ENCODE results near the gene CFAP100.

Gene CFAP100

GRCh38 chr3:126473292-126474168 lies 78.8 kb downstream of the CFAP100 start:
- peak overlapping the region; percentile 42 for H3K4me2 ChIP-seq (ENCODE audit: low read length)
- peaks cover 50% of the 10 kb centered on the region for H3K36me3 ChIP-seq (replicated peaks; ENCODE audit: low read depth, low read length)
- no peaks in the 10 kb centered on the region for H3K9me3 ChIP-seq (ENCODE audit: insufficient read depth, low read length)
- peaks cover 27% of the 10 kb centered on the region for H4K20me1 ChIP-seq (ENCODE audit: insufficient read depth, low read length)
- H3K4me3 ChIP-seq (ENCODE audit: low read length) = peak overlapping the region; percentile 30
- no peaks in the 10 kb centered on the region for H3K27me3 ChIP-seq (ENCODE audit: low read depth, low read length)
- peaks cover 54% of the 10 kb centered on the region for H3K79me2 ChIP-seq (ENCODE audit: low read length)
- no peak overlapping the region for H3K9ac ChIP-seq (ENCODE audit: low read length)
- no peak overlapping the region for H3K27ac ChIP-seq (ENCODE audit: low read length)
- no peak for TF ChIP-seq EZH2phosphoT487 (IDR thresholded peaks at IDR 0.05; ENCODE audit: low read depth)
- TF ChIP-seq, protein P1, sequence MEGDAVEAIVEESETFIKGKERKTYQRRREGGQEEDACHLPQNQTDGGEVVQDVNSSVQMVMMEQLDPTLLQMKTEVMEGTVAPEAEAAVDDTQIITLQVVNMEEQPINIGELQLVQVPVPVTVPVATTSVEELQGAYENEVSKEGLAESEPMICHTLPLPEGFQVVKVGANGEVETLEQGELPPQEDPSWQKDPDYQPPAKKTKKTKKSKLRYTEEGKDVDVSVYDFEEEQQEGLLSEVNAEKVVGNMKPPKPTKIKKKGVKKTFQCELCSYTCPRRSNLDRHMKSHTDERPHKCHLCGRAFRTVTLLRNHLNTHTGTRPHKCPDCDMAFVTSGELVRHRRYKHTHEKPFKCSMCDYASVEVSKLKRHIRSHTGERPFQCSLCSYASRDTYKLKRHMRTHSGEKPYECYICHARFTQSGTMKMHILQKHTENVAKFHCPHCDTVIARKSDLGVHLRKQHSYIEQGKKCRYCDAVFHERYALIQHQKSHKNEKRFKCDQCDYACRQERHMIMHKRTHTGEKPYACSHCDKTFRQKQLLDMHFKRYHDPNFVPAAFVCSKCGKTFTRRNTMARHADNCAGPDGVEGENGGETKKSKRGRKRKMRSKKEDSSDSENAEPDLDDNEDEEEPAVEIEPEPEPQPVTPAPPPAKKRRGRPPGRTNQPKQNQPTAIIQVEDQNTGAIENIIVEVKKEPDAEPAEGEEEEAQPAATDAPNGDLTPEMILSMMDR (IDR thresholded peaks at IDR 0.05; ENCODE audit: low read depth, low read length) = no peak
- H2AFZ ChIP-seq (ENCODE audit: low read depth, low read length) = no peak overlapping the region
- H3K4me1 ChIP-seq (ENCODE audit: low read length) = peaks cover 19% of the 10 kb centered on the region

DNA sequence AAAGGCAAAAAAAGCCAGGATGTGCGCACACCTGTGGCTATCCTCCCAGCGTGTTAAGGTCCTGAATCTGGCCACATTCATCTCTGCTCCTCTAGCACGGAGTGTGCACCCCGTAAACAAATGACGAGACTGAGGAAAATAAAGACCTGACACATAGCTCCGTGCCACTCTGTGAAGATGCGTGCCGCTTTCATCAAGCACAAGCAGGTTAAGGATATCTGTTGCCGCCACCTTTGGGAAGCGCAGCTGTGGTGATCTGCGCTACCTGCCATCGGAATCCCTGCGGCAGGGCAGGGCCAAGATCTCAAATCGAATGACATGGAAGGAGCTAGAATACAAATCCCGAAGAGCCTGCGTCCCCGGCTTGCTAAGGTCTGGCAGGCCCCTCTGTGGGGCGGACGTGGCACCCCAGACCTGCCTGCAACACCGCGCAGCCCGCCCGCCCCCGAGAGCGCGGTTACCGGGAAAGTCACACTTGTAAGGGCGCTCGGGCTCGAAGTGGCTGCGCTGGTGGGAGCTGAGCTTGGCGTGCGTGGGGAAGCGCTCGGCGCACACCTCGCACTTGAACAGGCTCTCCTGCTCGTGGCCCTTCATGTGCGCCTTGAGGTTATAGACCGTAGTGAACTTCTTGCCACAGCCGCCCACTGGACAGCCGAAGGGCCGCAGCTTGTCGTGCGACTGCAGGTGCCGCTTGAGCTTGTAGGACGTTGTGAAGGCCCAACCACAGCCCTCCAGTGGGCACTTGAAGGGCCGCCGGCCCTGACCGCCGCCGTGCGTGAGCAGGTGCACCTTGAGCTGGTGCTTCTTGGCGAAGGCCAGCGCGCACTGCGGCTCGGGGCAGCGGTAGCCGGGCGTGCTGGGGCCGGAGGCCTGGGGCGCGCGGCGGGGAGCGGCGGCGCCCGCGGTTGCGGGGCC lies 80.0 kb downstream of the CFAP100 start:
- Histone ChIP-seq H3K4me1 (ENCODE audit: low read length) (peaks cover 19% of the 10 kb centered on the region), H3K4me3 (ENCODE audit: low read length) (peak overlapping the region; percentile 88), H3K79me2 (ENCODE audit: low read length) (peaks cover 43% of the 10 kb centered on the region), H3K9me3 (ENCODE audit: insufficient read depth, low read length) (no peaks in the 10 kb centered on the region), H3K9ac (ENCODE audit: low read length) (peak overlapping the region; percentile 66), H3K4me2 (ENCODE audit: low read length) (peak overlapping the region; percentile 88), H2AFZ (ENCODE audit: low read depth, low read length) (no peak overlapping the region), H3K27me3 (ENCODE audit: low read depth, low read length) (no peaks in the 10 kb centered on the region), H3K27ac (ENCODE audit: low read length) (no peak overlapping the region), H3K36me3 (replicated peaks; ENCODE audit: low read depth, low read length) (peaks cover 38% of the 10 kb centered on the region), H4K20me1 (ENCODE audit: insufficient read depth, low read length) (peaks cover 27% of the 10 kb centered on the region)
- no peak for TF ChIP-seq EZH2phosphoT487 (IDR thresholded peaks at IDR 0.05; ENCODE audit: low read depth)
- TF ChIP-seq, protein P1 (IDR thresholded peaks at IDR 0.05; ENCODE audit: low read depth, low read length) = no peak

- H3K27ac ChIP-seq (ENCODE audit: low read length) = peak within 1 kb of the TSS; percentile 22; the same call in 1 of the 2 replicates
- H4K20me1 ChIP-seq (ENCODE audit: insufficient read depth, low read length) = peaks cover 27% of the 10 kb centered on the region
- no peaks in the 10 kb centered on the region for H3K9me3 ChIP-seq (ENCODE audit: insufficient read depth, low read length)
- peak within 1 kb of the TSS; percentile 88 for H3K4me2 ChIP-seq (ENCODE audit: low read length)
- peak within 1 kb of the TSS; percentile 88 for H3K4me3 ChIP-seq (ENCODE audit: low read length)
- peak within 1 kb of the TSS; percentile 94 for H2AFZ ChIP-seq (ENCODE audit: low read depth, low read length)
- H3K4me1 ChIP-seq (ENCODE audit: low read length) = peaks cover 19% of the 10 kb centered on the region
- peaks cover 32% of the 10 kb centered on the region for H3K36me3 ChIP-seq (replicated peaks; ENCODE audit: low read depth, low read length)
- TF ChIP-seq, protein P1 (IDR thresholded peaks at IDR 0.05; ENCODE audit: low read depth, low read length) = peak; percentile 37
- no peak for TF ChIP-seq EZH2phosphoT487 (IDR thresholded peaks at IDR 0.05; ENCODE audit: low read depth)
- H3K27me3 ChIP-seq (ENCODE audit: low read depth, low read length) = no peaks in the 10 kb centered on the region
- H3K79me2 ChIP-seq (ENCODE audit: low read length) = peaks cover 39% of the 10 kb centered on the region
- peak within 1 kb of the TSS; percentile 66 for H3K9ac ChIP-seq (ENCODE audit: low read length)
Measured at GRCh38 chr3:126475413-126476114, 80.9 kb downstream of the CFAP100 start, which contains the start of gene ZXDC. Gene ZXDC (minus strand): TSS chr3:126475891. CDS start chr3:126475865, 26 bp downstream.
